T-helper 17 cell (primary cell): ENCODE measurements around the gene NKG7. TPM values are rescaled to one million over a fixed set of nuclear protein-coding genes. Genes with fewer than 3 reads are reported as not detected.
A peak's percentile ranks its signal among the peaks of the same experiment; 100 is the strongest.
"Not testable (repeated sequence)": the region's sequence is repeated elsewhere in the genome, so short reads cannot be mapped to it uniquely, and the experiment has no call there.

Experiments
- ATAC-seq: fragments of 150-1000 bp; cut with Tn5 transposase; 2 replicates; pipeline ENCODE4 v1.10.0; 2021; ENCODE audit warnings: mild to moderate bottlenecking, moderate library complexity
- DNase-seq, 3 donors: peaks; one replicate each; pipeline versions ENCODE4 v3.0.0 to v3.0.0-alpha.2; 2020 to 2021
- H3K9me3 ChIP-seq: one replicate; pipeline ENCODE4 v1.7.0; 2013; ENCODE audit warnings: low read length, mild to moderate bottlenecking; ENCODE audit not compliant: control insufficient read depth, poor library complexity, severe bottlenecking
- H3K27ac Mint-ChIP-seq: one replicate; pipeline ENCODE4 v1.8.0; 2022; ENCODE audit warnings: mild to moderate bottlenecking, moderate library complexity, mixed read lengths
- H3K27me3 Mint-ChIP-seq: one replicate; pipeline ENCODE4 v1.8.0; 2022; ENCODE audit warnings: mixed read lengths
- H3K36me3 Mint-ChIP-seq: one replicate; pipeline ENCODE4 v1.8.0; 2022; ENCODE audit warnings: low read depth, mixed read lengths
- H3K4me1 Mint-ChIP-seq: one replicate; pipeline ENCODE4 v1.8.0; 2022; ENCODE audit warnings: mild to moderate bottlenecking, mixed read lengths
- H3K4me3 Mint-ChIP-seq: one replicate; pipeline ENCODE4 v1.8.0; 2022; ENCODE audit warnings: mild to moderate bottlenecking, moderate library complexity, mixed read lengths
- total RNA-seq, 4 donors: library from RNA in 2 of 4; stranded (reverse) in 2 of 4; gene quantifications; one replicate each; pipeline ENCODE4 v1.2.3 and lab custom pipeline; 2022 to 2026

The NKG7 gene
- total RNA-seq (10 to 100 TPM; 10.7 to 13.0 TPM), total RNA-seq (lab: John Stamatoyannopoulos, UW) (0.45 to 1.0 reads per million in 2 donors)

- no peaks in the 10 kb centered on the region for H3K27me3 Mint-ChIP-seq
- peaks cover 54% of the 10 kb centered on the region for H3K4me1 Mint-ChIP-seq
- H3K4me3 Mint-ChIP-seq: peak within 1 kb of the TSS; percentile 68
- H3K9me3 ChIP-seq: no peaks in the 10 kb centered on the region
- ATAC-seq (peak; percentile 63), DNase-seq (peak in 1 of 3 donors; percentile 16)
- no peaks in the 10 kb centered on the region for H3K36me3 Mint-ChIP-seq
- peak within 1 kb of the TSS; percentile 79 for H3K27ac Mint-ChIP-seq
These were observed at the start of gene NKG7 for GRCh38 chr19:51372649-51373504. Gene NKG7, minus strand, starts transcription at chr19:51372654. Its CDS starts 119 bp downstream, at chr19:51372535.

GRCh38 chr19:51422053-51422448, 49.6 kb upstream of the NKG7 start:
- Mint-ChIP-seq H3K27me3 (peaks cover 52% of the 10 kb centered on the region), H3K4me1 (peaks cover 3% of the 10 kb centered on the region), H3K36me3 (no peaks in the 10 kb centered on the region), H3K27ac (peak overlapping the region; percentile 72), H3K4me3 (peak overlapping the region; percentile 22)
- H3K9me3 ChIP-seq: no peaks in the 10 kb centered on the region
- ATAC-seq (peak; percentile 87), DNase-seq (peak; percentile 68 to 84 (median 76))

GRCh38 chr19:51421229-51422052, 49.0 kb upstream of the NKG7 start:
- H3K27ac Mint-ChIP-seq: peak overlapping the region; percentile 72
- no peaks in the 10 kb centered on the region for H3K36me3 Mint-ChIP-seq
- peaks cover 48% of the 10 kb centered on the region for H3K27me3 Mint-ChIP-seq
- H3K4me1 Mint-ChIP-seq: peaks cover 3% of the 10 kb centered on the region
- no peaks in the 10 kb centered on the region for H3K9me3 ChIP-seq
- no peak for ATAC-seq
- H3K4me3 Mint-ChIP-seq: peak overlapping the region; percentile 22
- DNase-seq: no peak

- not testable (repeated sequence) for H3K27ac Mint-ChIP-seq, H3K36me3 Mint-ChIP-seq, H3K9me3 ChIP-seq, H3K4me3 Mint-ChIP-seq, H3K4me1 Mint-ChIP-seq, ATAC-seq, DNase-seq
- H3K27me3 Mint-ChIP-seq: peaks cover 41% of the 10 kb centered on the region
These were observed 48.1 kb upstream of the NKG7 start for GRCh38 chr19:51420511-51420910.

GRCh38 chr19:51418707-51419106, 46.3 kb upstream of the NKG7 start:
- peaks cover 39% of the 10 kb centered on the region for H3K27me3 Mint-ChIP-seq
- ATAC-seq (no peak), DNase-seq (no peak)
- no peaks in the 10 kb centered on the region for H3K9me3 ChIP-seq
- H3K36me3 Mint-ChIP-seq: no peaks in the 10 kb centered on the region
- H3K4me1 Mint-ChIP-seq: peaks cover 3% of the 10 kb centered on the region
- no peak overlapping the region for H3K27ac Mint-ChIP-seq
- no peak overlapping the region for H3K4me3 Mint-ChIP-seq

- peaks cover 5% of the 10 kb centered on the region for H3K4me1 Mint-ChIP-seq
- no peak overlapping the region for H3K4me3 Mint-ChIP-seq
- H3K27me3 Mint-ChIP-seq: peaks cover 38% of the 10 kb centered on the region
- H3K36me3 Mint-ChIP-seq: no peaks in the 10 kb centered on the region
- DNase-seq: no peak
- H3K27ac Mint-ChIP-seq: no peak overlapping the region
- no peaks in the 10 kb centered on the region for H3K9me3 ChIP-seq
- ATAC-seq: peak; percentile 30
These were observed 45.3 kb upstream of the NKG7 start for GRCh38 chr19:51417810-51418157.

- H3K9me3 ChIP-seq: no peaks in the 10 kb centered on the region
- Mint-ChIP-seq H3K36me3 (peaks cover under 1% of the 10 kb centered on the region), H3K4me1 (peaks cover 5% of the 10 kb centered on the region), H3K27ac (no peak within 1 kb of the TSS), H3K4me3 (no peak within 1 kb of the TSS), H3K27me3 (peaks cover 38% of the 10 kb centered on the region)
- peak; percentile 77 for ATAC-seq
- no peak for DNase-seq
These were observed 44.8 kb upstream of the NKG7 start, which contains the start of gene SIGLEC10 for GRCh38 chr19:51417107-51417809. Gene SIGLEC10, minus strand, starts transcription at chr19:51417642. Its CDS starts 61 bp downstream, at chr19:51417581.

GRCh38 chr19:51416422-51416821, 44.0 kb upstream of the NKG7 start:
- not testable (repeated sequence) for H3K4me3 Mint-ChIP-seq, H3K27ac Mint-ChIP-seq, DNase-seq, H3K36me3 Mint-ChIP-seq, ATAC-seq, H3K9me3 ChIP-seq, H3K4me1 Mint-ChIP-seq
- peaks cover 37% of the 10 kb centered on the region for H3K27me3 Mint-ChIP-seq

GRCh38 chr19:51415187-51415586, 42.7 kb upstream of the NKG7 start:
- no peak overlapping the region for H3K4me3 Mint-ChIP-seq
- DNase-seq (no peak), ATAC-seq (no peak)
- H3K36me3 Mint-ChIP-seq: peaks cover 3% of the 10 kb centered on the region
- H3K27ac Mint-ChIP-seq: no peak overlapping the region
- H3K27me3 Mint-ChIP-seq: peaks cover 48% of the 10 kb centered on the region
- no peaks in the 10 kb centered on the region for H3K9me3 ChIP-seq
- H3K4me1 Mint-ChIP-seq: peaks cover 2% of the 10 kb centered on the region

- peaks cover 41% of the 10 kb centered on the region for H3K27me3 Mint-ChIP-seq
- H3K36me3 Mint-ChIP-seq: peaks cover 3% of the 10 kb centered on the region
- H3K27ac Mint-ChIP-seq: no peak overlapping the region
- DNase-seq: no peak
- H3K9me3 ChIP-seq: no peaks in the 10 kb centered on the region
- peaks cover 5% of the 10 kb centered on the region for H3K4me1 Mint-ChIP-seq
- no peak overlapping the region for H3K4me3 Mint-ChIP-seq
- ATAC-seq: no peak
These were observed 38.7 kb upstream of the NKG7 start for GRCh38 chr19:51410950-51411748.

GRCh38 chr19:51407511-51408131, 35.2 kb upstream of the NKG7 start:
- H3K9me3 ChIP-seq: no peaks in the 10 kb centered on the region
- DNase-seq: no peak
- peaks cover 30% of the 10 kb centered on the region for H3K27me3 Mint-ChIP-seq
- H3K36me3 Mint-ChIP-seq: peaks cover 4% of the 10 kb centered on the region
- peak; percentile 49 for ATAC-seq
- peaks cover 3% of the 10 kb centered on the region for H3K4me1 Mint-ChIP-seq
- no peak overlapping the region for H3K27ac Mint-ChIP-seq
- H3K4me3 Mint-ChIP-seq: no peak overlapping the region

- H3K27ac Mint-ChIP-seq: no peak overlapping the region
- no peaks in the 10 kb centered on the region for H3K4me1 Mint-ChIP-seq
- H3K4me3 Mint-ChIP-seq: no peak overlapping the region
- DNase-seq: no peak
- ATAC-seq: no peak
- H3K9me3 ChIP-seq: no peaks in the 10 kb centered on the region
- no peaks in the 10 kb centered on the region for H3K27me3 Mint-ChIP-seq
- H3K36me3 Mint-ChIP-seq: peaks cover 2% of the 10 kb centered on the region
These were observed 29.7 kb upstream of the NKG7 start for GRCh38 chr19:51402117-51402516.
